ENCODE measurements around the gene CALHM1. TPM values are rescaled to one million over a fixed set of nuclear protein-coding genes. Genes with fewer than 3 reads are reported as not detected.
"Not testable (repeated sequence)": the region's sequence is repeated elsewhere in the genome, so short reads cannot be mapped to it uniquely, and the experiment has no call there.

CALHM1 gene
- total RNA-seq, 2 experiments from 2014 or later = 0.13 TPM; not detected in 1

DNA sequence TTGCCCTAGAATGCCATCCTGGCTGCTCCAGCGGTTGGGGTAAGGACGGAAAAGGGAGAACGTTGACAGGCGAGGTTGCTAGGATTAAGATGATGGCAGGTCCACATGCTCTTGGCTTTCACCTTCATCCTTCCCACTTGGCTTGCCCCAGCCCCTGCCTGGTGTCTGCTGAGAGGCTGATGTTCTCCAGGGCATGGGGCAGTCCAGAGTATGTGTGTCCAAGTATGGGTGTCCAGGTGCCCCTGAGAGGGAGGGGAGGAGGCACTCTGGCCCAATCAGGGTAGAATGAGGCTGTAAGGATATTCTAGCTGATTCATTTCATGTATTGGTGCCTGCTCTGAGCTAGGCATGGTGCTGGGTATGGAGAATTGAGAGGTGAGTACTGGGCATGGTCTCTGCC, 47.4 kb upstream of the CALHM1 start:
- BruUV-seq (replicated peaks) = no TSS peak
- no peak for DNase-seq (ENCODE audit: low spot score)

DNA sequence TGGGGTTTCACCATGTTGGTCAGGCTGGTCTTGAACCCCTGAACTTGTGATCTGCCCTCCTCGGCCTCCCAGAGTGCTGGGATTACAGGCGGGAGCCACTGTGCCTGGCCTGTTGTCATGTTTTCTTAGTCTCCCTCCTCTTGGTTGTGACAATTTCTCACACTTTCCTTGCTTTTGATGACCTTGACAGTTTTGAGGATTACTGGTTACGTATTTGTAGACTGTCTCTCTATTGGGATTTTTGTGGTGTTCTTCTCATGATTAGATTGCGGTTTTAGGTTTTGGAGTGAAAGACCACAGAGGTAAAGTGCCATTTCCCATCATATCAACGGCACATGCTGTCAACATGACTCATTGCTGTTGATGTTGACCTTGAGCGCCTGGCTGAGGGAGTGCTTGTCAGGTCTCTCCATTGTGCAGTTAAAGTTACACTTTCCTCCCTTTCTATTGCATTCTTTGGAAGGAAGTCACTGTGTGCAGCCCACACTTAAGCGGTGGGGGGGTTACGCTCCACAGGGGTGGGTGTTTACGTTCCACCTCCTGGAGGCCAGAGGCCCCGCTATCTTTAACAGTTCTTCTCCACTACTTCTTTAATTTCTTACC, 45.6 kb upstream of the CALHM1 start:
- Histone ChIP-seq H3K4me1 (ENCODE audit: insufficient read depth, low read length, poor library complexity, severe bottlenecking) (peaks cover 35% of the 10 kb centered on the region), H3K27ac (ENCODE audit: low read depth, low read length, poor library complexity, severe bottlenecking) (no peak overlapping the region), H3K9me2 (ENCODE audit: insufficient read depth, low read length) (no peaks in the 10 kb centered on the region), H2AFZ (ENCODE audit: low read length) (no peak overlapping the region), H3K4me3 (ENCODE audit: low read depth, low read length, poor library complexity, severe bottlenecking) (no peak overlapping the region), H3K36me3 (ENCODE audit: insufficient read depth, low read length) (no peaks in the 10 kb centered on the region), H4K20me1 (ENCODE audit: insufficient read depth, low read length) (no peaks in the 10 kb centered on the region), H3K4me2 (ENCODE audit: low read length) (no peak overlapping the region), H3K9me3 (ENCODE audit: low read length) (no peaks in the 10 kb centered on the region), H3K79me2 (ENCODE audit: insufficient read depth, low read depth, low read length) (no peaks in the 10 kb centered on the region)
- ChIA-PET POLR2A (interaction anchor here (0.7 to 0.9 kb wide), 6 partner anchors 27 to 521 kb away, joined by 3 to 8 read pairs (median 3); no protein-coding TSS in a partner anchor), CTCF (ENCODE audit: unreplicated experiment) (no interaction called here)
- no peak for TF ChIP-seq EZH2phosphoT487 (IDR thresholded peaks at IDR 0.05; ENCODE audit: borderline replicate concordance, low read depth, low read length)
- TF ChIP-seq, protein P1, sequence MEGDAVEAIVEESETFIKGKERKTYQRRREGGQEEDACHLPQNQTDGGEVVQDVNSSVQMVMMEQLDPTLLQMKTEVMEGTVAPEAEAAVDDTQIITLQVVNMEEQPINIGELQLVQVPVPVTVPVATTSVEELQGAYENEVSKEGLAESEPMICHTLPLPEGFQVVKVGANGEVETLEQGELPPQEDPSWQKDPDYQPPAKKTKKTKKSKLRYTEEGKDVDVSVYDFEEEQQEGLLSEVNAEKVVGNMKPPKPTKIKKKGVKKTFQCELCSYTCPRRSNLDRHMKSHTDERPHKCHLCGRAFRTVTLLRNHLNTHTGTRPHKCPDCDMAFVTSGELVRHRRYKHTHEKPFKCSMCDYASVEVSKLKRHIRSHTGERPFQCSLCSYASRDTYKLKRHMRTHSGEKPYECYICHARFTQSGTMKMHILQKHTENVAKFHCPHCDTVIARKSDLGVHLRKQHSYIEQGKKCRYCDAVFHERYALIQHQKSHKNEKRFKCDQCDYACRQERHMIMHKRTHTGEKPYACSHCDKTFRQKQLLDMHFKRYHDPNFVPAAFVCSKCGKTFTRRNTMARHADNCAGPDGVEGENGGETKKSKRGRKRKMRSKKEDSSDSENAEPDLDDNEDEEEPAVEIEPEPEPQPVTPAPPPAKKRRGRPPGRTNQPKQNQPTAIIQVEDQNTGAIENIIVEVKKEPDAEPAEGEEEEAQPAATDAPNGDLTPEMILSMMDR (conservative IDR thresholded peaks at IDR 0.05; ENCODE audit: low read length) = no peak
- no peak for DNase-seq (ENCODE audit: low spot score)
- BruUV-seq (replicated peaks) = no TSS peak
- intact Hi-C loops (cut with micrococcal nuclease; ENCODE audit: unreplicated experiment) = no loop called here

More for the DNA sequence above, 47.4 kb upstream of the CALHM1 start:
- Histone ChIP-seq H3K36me3 (ENCODE audit: insufficient read depth, low read length) (no peaks in the 10 kb centered on the region), H3K79me2 (ENCODE audit: insufficient read depth, low read depth, low read length) (no peaks in the 10 kb centered on the region), H3K9me2 (ENCODE audit: insufficient read depth, low read length) (no peaks in the 10 kb centered on the region), H3K4me1 (ENCODE audit: insufficient read depth, low read length, poor library complexity, severe bottlenecking) (peaks cover 19% of the 10 kb centered on the region), H3K27ac (ENCODE audit: low read depth, low read length, poor library complexity, severe bottlenecking) (no peak overlapping the region), H3K9me3 (ENCODE audit: low read length) (no peaks in the 10 kb centered on the region), H3K4me3 (ENCODE audit: low read depth, low read length, poor library complexity, severe bottlenecking) (no peak overlapping the region), H2AFZ (ENCODE audit: low read length) (no peak overlapping the region), H3K4me2 (ENCODE audit: low read length) (no peak overlapping the region), H4K20me1 (ENCODE audit: insufficient read depth, low read length) (no peaks in the 10 kb centered on the region)
- intact Hi-C loops (cut with micrococcal nuclease; ENCODE audit: unreplicated experiment) = loop anchor here (5.0 kb wide), 1 partner anchor 36 kb away; no protein-coding TSS in a partner anchor
- TF ChIP-seq, protein P1 (conservative IDR thresholded peaks at IDR 0.05; ENCODE audit: low read length) = no peak
- TF ChIP-seq EZH2phosphoT487 (IDR thresholded peaks at IDR 0.05; ENCODE audit: borderline replicate concordance, low read depth, low read length) = no peak
- CTCF ChIA-PET (ENCODE audit: unreplicated experiment) = interaction anchor here (0.6 to 1.1 kb wide), 2 partner anchors 37 to 53 kb away, joined by 4 to 5 read pairs; no protein-coding TSS in a partner anchor
- POLR2A ChIA-PET = interaction anchor here (0.6 to 1.2 kb wide), 2 partner anchors 13 to 77 kb away, joined by 3 to 7 read pairs; no protein-coding TSS in a partner anchor

- H3K4me1 ChIP-seq (ENCODE audit: insufficient read depth, low read length, poor library complexity, severe bottlenecking) = peaks cover 40% of the 10 kb centered on the region
- BruUV-seq (replicated peaks); CTCF ChIA-PET (ENCODE audit: unreplicated experiment); H3K9me3 ChIP-seq (ENCODE audit: low read length); H3K79me2 ChIP-seq (ENCODE audit: insufficient read depth, low read depth, low read length); H2AFZ ChIP-seq (ENCODE audit: low read length); H3K36me3 ChIP-seq (ENCODE audit: insufficient read depth, low read length); intact Hi-C loops (cut with micrococcal nuclease; ENCODE audit: unreplicated experiment); H3K4me3 ChIP-seq (ENCODE audit: low read depth, low read length, poor library complexity, severe bottlenecking); H3K27ac ChIP-seq (ENCODE audit: low read depth, low read length, poor library complexity, severe bottlenecking); H3K9me2 ChIP-seq (ENCODE audit: insufficient read depth, low read length); H3K4me2 ChIP-seq (ENCODE audit: low read length); H4K20me1 ChIP-seq (ENCODE audit: insufficient read depth, low read length); DNase-seq (ENCODE audit: low spot score): not testable (repeated sequence)
- POLR2A ChIA-PET = interaction anchor here (0.7 to 0.9 kb wide), 3 partner anchors 55 to 520 kb away, joined by 3 read pairs; no protein-coding TSS in a partner anchor
Observed at GRCh38 chr10:103503777-103504176, 45.1 kb upstream of the CALHM1 start.
